ENCODE measurements around the gene CASD1. TPM values are rescaled to one million over a fixed set of nuclear protein-coding genes. Genes with fewer than 3 reads are reported as not detected.

CASD1 gene
- total and polyA plus RNA-seq, 10 of the 15 experiments (the other 5 are each of a cell fraction or from before 2014, with no cell fraction given) = 4.0 to 18.6 (median 10.7) TPM

DNA sequence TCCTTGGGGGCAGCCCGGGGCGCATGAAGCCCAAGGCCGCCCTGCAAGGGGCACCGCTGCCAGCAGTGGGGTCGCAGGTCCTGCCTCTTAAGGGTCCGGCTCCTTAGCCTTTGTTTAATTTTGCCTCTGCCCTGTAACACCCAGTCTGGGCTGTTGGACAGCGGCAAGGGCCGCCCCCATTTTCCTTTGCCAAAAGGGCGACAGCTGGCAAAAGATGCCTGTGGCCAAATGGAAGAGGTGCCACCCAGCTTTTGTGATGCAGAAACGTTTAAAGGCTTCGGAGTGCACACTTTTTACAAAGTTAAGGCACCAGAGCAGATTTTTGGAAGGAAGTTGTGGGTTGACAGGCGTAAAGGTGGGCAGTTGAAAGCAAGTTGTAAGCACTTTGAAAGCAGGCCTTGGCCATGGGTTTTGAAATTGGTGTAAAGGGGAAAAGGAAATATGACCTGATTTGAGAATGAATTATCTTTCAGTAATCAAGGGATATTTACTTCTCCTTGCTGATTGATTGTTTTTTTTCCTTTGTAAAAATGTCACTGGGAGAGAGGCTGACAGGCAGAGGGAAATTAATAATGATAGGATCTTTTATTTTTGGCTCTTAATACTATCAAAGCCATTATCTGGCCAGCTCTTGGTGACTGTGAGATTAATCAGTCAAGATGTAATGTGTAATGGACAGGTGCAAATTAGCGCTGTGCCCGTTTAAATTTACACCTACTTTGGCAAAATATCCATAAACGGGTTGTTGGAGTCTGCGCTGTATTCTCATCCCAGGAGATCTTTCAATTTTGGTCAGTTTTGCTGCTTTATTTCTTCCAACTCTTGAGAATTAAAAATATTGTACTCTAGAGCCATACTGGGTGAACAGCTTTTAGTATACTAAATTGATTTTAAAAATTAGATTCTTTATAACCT lies 1.2 kb downstream of the CASD1 start:
- POLR2A ChIA-PET = interaction anchor here (1.0 to 2.9 kb wide), 2 partner anchors 58 to 147 kb away, joined by 3 to 9 read pairs; no protein-coding TSS in a partner anchor
- Histone ChIP-seq H3K9ac (ENCODE audit: control insufficient read depth, insufficient read depth, low read length) (peak overlapping the region; percentile 84), H3K4me2 (ENCODE audit: control insufficient read depth, insufficient read depth) (peak overlapping the region; percentile 94), H3K27me3 (replicated peaks in 1 of 2; ENCODE audit: control insufficient read depth in 2 of 2, insufficient read depth in 2 of 2, low read length in 1 of 2) (no peaks in the 10 kb centered on the region), H2AFZ (ENCODE audit: control insufficient read depth, low read depth, low read length) (peak overlapping the region; percentile 98), H3K36me3 (ENCODE audit: control insufficient read depth in 2 of 2, insufficient read depth in 2 of 2, low read length in 1 of 2) (no peaks in the 10 kb centered on the region), H3K9me3 (replicated peaks; ENCODE audit: control insufficient read depth, insufficient read depth, low read length) (no peaks in the 10 kb centered on the region), H3K79me2 (ENCODE audit: control insufficient read depth, insufficient read depth, low read length) (peaks cover 30% of the 10 kb centered on the region), H3K4me1 (ENCODE audit: control insufficient read depth, insufficient read depth, low read length) (peaks cover 8% of the 10 kb centered on the region), H3K27ac (ENCODE audit: control insufficient read depth, insufficient read depth) (peak overlapping the region; percentile 79), H3K4me3 (peak overlapping the region; percentile 71), H4K20me1 (ENCODE audit: control insufficient read depth, insufficient read depth) (no peaks in the 10 kb centered on the region)
- BruUV-seq (replicated peaks) = TSS peak; percentile 66
- CTCF ChIA-PET = interaction anchor here (0.6 to 2.2 kb wide), 2 partner anchors 61 to 145 kb away, joined by 4 to 5 read pairs; partner anchors contain the start of gene SGCE
- WGBS (ENCODE audit: insufficient coverage, insufficient replicate concordance, low lambda C conversion rate, missing lambda C conversion rate) = 25% methylated on average over 16 of the region's 16 CpGs
- ATAC-seq (peak; percentile 55), DNase-seq (ENCODE audit: low read depth, low spot score) (no peak), FAIRE-seq (no peak)
- SMC1A ChIA-PET (ENCODE audit: uncharacterized antibody, unreplicated experiment) = interaction anchor here (1.3 to 1.7 kb wide), 2 partner anchors 19 to 138 kb away, joined by 4 to 5 read pairs; no protein-coding TSS in a partner anchor
- intact Hi-C loops (cut with micrococcal nuclease; ENCODE audit: unreplicated experiment) (loop anchor here (5.0 kb wide), 2 partner anchors 146 to 991 kb away; partner anchors contain the start of gene SGCE), in situ Hi-C loops (cut with MboI) (no loop called here)
- RAD21 ChIA-PET (ENCODE audit: unreplicated experiment) = interaction anchor here (1.8 kb wide), 1 partner anchor 60 kb away, joined by 4 read pairs; no protein-coding TSS in a partner anchor
- TF ChIP-seq PAX5 (IDR thresholded peaks at IDR 0.05; ENCODE audit: borderline replicate concordance, low read depth, low read length) (no peak), MXI1 (IDR thresholded peaks at IDR 0.05; ENCODE audit: low read depth, low read length) (no peak), ZNF622 (IDR thresholded peaks at IDR 0.05) (no peak), SUZ12 (IDR thresholded peaks at IDR 0.05; ENCODE audit: unreplicated experiment) (no peak), SMAD5 (IDR thresholded peaks at IDR 0.05; ENCODE audit: low read depth) (no peak), ZZZ3 (IDR thresholded peaks at IDR 0.05; ENCODE audit: control insufficient read depth, insufficient read length, low read depth) (no peak), MTA2 (IDR thresholded peaks at IDR 0.05; ENCODE audit: low read depth) (0 out of 2 replicates have a peak, but pooled peaks have one; percentile 22), RUNX3 (IDR thresholded peaks at IDR 0.05; ENCODE audit: low read length) (0 out of 2 replicates have a peak, but pooled peaks have one; percentile 25), YY1 (IDR thresholded peaks at IDR 0.05; ENCODE audit: low read depth, low read length) (no peak), NFIC (IDR thresholded peaks at IDR 0.05; ENCODE audit: low read depth, low read length) (no peak), RBBP5 (conservative IDR thresholded peaks at IDR 0.05) (no peak)
- TF ChIP-seq, protein P1, sequence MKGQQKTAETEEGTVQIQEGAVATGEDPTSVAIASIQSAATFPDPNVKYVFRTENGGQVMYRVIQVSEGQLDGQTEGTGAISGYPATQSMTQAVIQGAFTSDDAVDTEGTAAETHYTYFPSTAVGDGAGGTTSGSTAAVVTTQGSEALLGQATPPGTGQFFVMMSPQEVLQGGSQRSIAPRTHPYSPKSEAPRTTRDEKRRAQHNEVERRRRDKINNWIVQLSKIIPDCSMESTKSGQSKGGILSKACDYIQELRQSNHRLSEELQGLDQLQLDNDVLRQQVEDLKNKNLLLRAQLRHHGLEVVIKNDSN (IDR thresholded peaks at IDR 0.05; ENCODE audit: borderline replicate concordance, extremely low read length, insufficient read depth, low read depth, low read length) = no peak
- TF ChIP-seq, protein P2, sequence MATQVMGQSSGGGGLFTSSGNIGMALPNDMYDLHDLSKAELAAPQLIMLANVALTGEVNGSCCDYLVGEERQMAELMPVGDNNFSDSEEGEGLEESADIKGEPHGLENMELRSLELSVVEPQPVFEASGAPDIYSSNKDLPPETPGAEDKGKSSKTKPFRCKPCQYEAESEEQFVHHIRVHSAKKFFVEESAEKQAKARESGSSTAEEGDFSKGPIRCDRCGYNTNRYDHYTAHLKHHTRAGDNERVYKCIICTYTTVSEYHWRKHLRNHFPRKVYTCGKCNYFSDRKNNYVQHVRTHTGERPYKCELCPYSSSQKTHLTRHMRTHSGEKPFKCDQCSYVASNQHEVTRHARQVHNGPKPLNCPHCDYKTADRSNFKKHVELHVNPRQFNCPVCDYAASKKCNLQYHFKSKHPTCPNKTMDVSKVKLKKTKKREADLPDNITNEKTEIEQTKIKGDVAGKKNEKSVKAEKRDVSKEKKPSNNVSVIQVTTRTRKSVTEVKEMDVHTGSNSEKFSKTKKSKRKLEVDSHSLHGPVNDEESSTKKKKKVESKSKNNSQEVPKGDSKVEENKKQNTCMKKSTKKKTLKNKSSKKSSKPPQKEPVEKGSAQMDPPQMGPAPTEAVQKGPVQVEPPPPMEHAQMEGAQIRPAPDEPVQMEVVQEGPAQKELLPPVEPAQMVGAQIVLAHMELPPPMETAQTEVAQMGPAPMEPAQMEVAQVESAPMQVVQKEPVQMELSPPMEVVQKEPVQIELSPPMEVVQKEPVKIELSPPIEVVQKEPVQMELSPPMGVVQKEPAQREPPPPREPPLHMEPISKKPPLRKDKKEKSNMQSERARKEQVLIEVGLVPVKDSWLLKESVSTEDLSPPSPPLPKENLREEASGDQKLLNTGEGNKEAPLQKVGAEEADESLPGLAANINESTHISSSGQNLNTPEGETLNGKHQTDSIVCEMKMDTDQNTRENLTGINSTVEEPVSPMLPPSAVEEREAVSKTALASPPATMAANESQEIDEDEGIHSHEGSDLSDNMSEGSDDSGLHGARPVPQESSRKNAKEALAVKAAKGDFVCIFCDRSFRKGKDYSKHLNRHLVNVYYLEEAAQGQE (IDR thresholded peaks at IDR 0.05; ENCODE audit: low read depth, low read length) = peak; percentile 74
- TF ChIP-seq, protein P3, sequence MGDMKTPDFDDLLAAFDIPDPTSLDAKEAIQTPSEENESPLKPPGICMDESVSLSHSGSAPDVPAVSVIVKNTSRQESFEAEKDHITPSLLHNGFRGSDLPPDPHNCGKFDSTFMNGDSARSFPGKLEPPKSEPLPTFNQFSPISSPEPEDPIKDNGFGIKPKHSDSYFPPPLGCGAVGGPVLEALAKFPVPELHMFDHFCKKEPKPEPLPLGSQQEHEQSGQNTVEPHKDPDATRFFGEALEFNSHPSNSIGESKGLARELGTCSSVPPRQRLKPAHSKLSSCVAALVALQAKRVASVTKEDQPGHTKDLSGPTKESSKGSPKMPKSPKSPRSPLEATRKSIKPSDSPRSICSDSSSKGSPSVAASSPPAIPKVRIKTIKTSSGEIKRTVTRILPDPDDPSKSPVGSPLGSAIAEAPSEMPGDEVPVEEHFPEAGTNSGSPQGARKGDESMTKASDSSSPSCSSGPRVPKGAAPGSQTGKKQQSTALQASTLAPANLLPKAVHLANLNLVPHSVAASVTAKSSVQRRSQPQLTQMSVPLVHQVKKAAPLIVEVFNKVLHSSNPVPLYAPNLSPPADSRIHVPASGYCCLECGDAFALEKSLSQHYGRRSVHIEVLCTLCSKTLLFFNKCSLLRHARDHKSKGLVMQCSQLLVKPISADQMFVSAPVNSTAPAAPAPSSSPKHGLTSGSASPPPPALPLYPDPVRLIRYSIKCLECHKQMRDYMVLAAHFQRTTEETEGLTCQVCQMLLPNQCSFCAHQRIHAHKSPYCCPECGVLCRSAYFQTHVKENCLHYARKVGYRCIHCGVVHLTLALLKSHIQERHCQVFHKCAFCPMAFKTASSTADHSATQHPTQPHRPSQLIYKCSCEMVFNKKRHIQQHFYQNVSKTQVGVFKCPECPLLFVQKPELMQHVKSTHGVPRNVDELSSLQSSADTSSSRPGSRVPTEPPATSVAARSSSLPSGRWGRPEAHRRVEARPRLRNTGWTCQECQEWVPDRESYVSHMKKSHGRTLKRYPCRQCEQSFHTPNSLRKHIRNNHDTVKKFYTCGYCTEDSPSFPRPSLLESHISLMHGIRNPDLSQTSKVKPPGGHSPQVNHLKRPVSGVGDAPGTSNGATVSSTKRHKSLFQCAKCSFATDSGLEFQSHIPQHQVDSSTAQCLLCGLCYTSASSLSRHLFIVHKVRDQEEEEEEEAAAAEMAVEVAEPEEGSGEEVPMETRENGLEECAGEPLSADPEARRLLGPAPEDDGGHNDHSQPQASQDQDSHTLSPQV (IDR thresholded peaks at IDR 0.05) = no peak

All from GM12878 (cell line).